Placental epithelial cell (primary cell): ENCODE results near the gene TTC16. TPM values are rescaled to one million over a fixed set of nuclear protein-coding genes. Genes with fewer than 3 reads are reported as not detected.

ENCODE experiments used
- total RNA-seq: library from RNA; depleted of rRNA; stranded (reverse); fragments of >200 nt; gene quantifications from 2 replicates; pipeline ENCODE4 v1.2.3, GENCODE V29; 2012

Gene TTC16, protein sequence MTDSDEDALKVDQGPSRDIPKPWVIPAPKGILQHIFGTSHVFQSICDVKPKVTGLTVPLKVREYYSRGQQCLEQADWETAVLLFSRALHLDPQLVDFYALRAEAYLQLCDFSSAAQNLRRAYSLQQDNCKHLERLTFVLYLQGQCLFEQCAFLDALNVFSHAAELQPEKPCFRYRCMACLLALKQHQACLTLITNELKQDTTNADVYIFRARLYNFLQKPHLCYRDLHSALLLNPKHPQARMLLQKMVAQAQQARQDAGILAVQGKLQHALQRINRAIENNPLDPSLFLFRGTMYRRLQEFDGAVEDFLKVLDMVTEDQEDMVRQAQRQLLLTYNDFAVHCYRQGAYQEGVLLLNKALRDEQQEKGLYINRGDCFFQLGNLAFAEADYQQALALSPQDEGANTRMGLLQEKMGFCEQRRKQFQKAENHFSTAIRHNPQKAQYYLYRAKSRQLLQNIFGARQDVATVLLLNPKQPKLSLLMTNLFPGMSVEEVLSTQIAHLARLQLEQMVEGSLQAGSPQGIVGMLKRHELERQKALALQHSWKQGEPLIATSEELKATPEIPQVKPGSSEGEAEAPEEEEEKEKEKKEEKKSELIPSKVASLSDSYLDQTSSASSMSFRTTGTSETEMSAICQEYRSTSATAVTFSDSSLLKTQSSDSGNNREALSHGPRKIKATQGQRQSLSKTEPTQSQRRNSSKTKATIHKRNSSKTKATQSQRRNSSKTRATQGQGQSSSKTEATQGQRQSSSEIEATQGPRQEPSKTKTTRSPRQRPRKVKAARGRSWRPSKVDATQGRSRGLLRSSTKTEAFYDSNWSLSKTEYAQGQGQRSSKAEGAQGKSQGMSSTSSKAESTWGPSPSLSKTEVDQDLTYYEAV
- total RNA-seq, result not detected in 2 replicates

DNA sequence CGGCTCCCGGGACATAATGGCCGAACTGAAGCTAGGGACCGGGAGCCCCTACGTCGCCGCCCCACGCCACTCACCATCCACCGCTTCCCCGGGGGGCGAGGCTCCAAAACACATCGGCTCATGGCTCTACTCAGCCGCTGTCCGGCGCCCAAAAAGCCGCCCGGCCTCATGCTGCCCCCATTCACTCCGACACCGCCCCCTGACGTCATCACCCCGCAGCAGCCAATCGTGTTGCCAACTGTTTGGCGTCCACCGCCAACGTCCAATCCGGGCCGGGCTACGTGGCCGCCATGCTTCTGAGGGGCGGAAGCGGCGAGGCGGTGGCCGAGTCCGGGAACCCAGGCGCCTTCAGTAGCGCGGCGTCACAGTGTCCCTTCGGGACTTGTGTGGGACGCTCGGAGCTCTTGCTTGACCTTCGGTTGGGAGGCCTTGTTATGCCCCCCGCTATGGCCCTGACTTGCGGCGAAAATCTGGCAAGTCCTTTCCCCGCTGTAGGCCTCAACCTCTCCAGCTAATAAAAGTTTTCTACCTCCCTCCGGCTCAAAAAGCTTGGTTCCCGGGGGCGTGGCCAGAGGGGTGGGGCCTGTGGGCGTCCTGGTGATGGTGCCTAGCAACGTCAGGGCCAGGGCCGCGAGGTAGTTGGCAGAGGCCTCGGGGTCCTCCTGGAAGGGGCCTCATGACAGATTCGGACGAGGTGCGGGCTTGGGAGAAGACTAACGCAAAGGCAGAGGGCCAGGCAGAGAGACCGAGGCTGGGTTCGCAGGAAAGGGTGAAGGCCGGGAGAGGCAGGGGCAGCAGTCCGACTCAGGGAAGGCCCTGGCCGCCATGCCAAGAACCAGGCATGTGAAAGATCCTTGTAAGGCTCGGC is at the start of gene TTC16, which contains the start of gene PTRH1:
Gene TTC16, plus strand, starts transcription at position 610 of the 868 bp plus-strand sequence. Its CDS starts 67 bp downstream, at position 677.
Gene PTRH1, minus strand, starts transcription at position 194 of the 868 bp plus-strand sequence. Its CDS starts 24 bp downstream, at position 170.

DNA sequence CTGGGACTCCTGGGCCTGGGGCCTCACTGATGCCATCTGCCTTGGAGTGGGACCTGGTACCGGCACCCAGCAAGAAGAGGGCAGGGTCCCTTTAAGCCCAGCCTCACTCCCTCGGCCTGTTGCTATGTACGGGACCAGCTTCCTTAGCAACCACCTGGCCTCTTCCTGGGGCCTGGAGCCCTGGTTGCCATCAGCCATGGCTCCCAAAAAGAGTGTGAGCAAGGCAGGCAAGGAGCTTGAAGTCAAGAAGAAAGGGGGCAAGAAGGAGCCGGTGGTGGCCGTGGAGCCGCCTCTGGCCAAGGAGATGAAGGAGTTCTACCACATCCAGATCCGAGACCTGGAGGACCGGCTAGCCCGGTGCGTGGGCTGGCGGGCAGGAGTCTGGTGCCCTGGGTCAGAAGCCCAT is 9.0 kb upstream of the TTC16 start, which contains the start of gene CFAP157:
Gene CFAP157, plus strand, starts transcription at position 153 of the 406 bp plus-strand sequence. Its CDS starts 44 bp downstream, at position 197.

DNA sequence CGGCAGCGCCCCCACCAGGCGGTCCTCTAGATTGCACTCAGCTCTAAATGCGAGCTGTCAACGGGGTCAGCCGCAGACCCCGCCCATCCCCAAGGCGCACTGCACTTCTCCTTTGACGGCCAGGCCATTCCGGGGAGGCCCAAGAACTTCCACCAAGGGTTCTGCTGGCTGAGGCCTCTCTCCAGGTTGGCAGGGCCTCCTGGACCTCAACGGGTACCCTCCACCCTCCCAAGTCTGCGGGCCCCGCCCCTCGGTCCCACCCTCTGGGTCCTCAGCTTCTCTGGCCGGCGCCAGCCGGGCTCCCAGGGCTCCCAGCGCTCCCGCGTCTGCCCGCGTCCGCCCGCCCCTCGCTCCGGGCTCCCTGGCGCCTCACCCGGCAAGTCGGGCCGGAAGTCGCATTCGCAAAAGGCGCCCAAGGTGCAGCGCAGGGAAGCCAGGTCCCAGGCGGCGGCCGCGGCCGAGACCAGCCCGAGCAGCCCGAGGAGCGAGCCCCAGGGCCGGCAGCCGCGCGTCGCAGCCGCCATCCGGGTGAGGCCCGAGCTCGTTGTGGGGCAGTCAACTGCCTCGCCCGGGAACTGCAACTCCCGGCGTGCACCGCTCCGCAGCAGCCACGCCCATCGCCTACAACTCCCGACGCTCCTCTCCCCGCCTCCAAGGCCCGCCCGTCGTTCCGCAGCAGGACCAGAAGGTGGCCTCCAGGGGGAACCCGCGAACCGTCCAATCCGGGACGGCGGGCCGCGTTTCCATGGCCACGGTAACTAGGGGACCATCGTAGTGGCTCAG is 19.1 kb downstream of the TTC16 start, which contains the start of gene TOR2A:
Gene TOR2A, minus strand, starts transcription at position 548 of the 783 bp plus-strand sequence. Its CDS starts 24 bp downstream, at position 524.

DNA sequence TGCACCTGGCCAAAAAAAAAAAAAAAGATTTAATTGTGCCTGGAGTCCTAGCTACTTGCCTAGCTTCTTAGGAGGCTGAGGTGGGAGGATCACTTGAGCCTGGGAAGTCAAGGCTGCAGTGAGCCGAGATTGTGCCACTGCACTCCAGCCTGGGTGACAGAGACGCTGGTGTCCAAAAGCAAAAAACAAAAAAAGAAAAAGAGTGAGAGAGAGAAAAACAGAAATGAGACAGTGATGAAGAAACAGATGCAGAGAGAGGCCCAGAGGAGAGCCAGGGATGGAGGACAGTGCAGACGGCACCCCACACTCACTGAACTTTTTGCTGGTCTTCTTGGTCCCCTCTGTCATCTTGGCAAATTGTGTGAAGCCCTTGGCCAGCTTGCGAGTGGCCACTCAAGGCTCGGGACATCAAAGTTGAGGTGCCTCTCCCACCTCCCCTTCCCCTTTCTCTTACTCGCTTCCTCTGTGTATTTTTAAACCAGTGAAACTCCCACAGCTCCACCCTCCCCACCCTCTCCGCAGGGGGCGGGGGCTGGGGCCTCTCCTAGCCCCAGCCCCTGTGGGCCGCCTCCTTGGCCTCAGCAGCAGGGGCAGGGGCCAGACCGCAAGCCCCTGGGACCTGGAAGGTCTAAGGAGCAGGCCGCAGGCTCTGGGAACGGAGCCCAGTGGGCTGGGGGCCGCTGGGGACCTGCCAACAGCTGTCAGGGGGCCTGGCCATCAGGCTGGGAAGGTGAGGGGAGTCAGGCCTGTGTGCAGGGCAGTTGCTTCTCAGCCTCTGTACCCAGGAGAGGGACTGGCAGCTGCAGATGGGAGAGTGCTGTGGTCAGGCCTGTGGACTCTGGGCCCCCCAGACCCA is 62.6 kb downstream of the TTC16 start, which contains the start of gene SH2D3C:
Gene SH2D3C, minus strand, starts transcription at position 387 of the 856 bp plus-strand sequence. Its CDS starts 39 bp downstream, at position 348.

Other genes with a start within 250 kb of the TTC16 start
- 11.0 and 16.6 TPM in 2 replicates for gene STXBP1, start 103.8 kb upstream of the TTC16 start, total RNA-seq
- gene CFAP157, start 9.1 kb upstream of the TTC16 start, total RNA-seq, result under 0.01 TPM in 1 of 2 replicates, not detected in the other
- gene PTRH1, start 416 bp upstream of the TTC16 start, total RNA-seq, result 7.2 and 9.4 TPM in 2 replicates
- 5.1 and 9.4 TPM in 2 replicates for gene TOR2A, start 19.2 kb downstream of the TTC16 start, total RNA-seq
- gene SH2D3C, start 62.6 kb downstream of the TTC16 start, total RNA-seq, result under 0.01 and 0.43 TPM in 2 replicates
- gene CDK9, start 70.0 kb downstream of the TTC16 start, total RNA-seq, result 33.0 and 61.7 TPM in 2 replicates
- gene FPGS, start 86.8 kb downstream of the TTC16 start, total RNA-seq, result 41.6 and 47.3 TPM in 2 replicates
- 4.3 and 7.5 TPM in 2 replicates for gene ENG, start 138.6 kb downstream of the TTC16 start, total RNA-seq
- gene AK1, start 161.6 kb downstream of the TTC16 start, total RNA-seq, result 12.2 and 43.2 TPM in 2 replicates
- 20.0 and 28.7 TPM in 2 replicates for gene ST6GALNAC6, start 183.5 kb downstream of the TTC16 start, total RNA-seq
- gene ST6GALNAC4, start 201.0 kb downstream of the TTC16 start, total RNA-seq, result 12.6 and 28.2 TPM in 2 replicates
- gene PIP5KL1, start 214.7 kb downstream of the TTC16 start, total RNA-seq, result 8.6 and 15.3 TPM in 2 replicates
- gene DPM2, start 221.8 kb downstream of the TTC16 start, total RNA-seq, result 12.6 and 21.1 TPM in 2 replicates